ENCODE measurements around the gene PRKCA.
"Not testable (repeated sequence)": the region's sequence is repeated elsewhere in the genome, so short reads cannot be mapped to it uniquely, and the experiment has no call there.

The PRKCA gene

GRCh38 chr17:66395961-66396360 is 93.5 kb downstream of the PRKCA start:
- no peak for DNase-seq

- no peak for DNase-seq
These were observed 95.1 kb downstream of the PRKCA start for GRCh38 chr17:66397486-66397885.

GRCh38 chr17:66398059-66398458 is 95.6 kb downstream of the PRKCA start:
- DNase-seq, result no peak

- no peak for DNase-seq
These were observed 96.2 kb downstream of the PRKCA start for GRCh38 chr17:66398617-66399016.

GRCh38 chr17:66399441-66399840 is 97.0 kb downstream of the PRKCA start:
- DNase-seq, result peak; percentile 50

- DNase-seq, result not testable (repeated sequence)
These were observed 97.8 kb downstream of the PRKCA start for GRCh38 chr17:66400041-66400688.

GRCh38 chr17:66400698-66401097 is 98.3 kb downstream of the PRKCA start:
- no peak for DNase-seq

- DNase-seq, result no peak
These were observed 99.0 kb downstream of the PRKCA start for GRCh38 chr17:66401364-66401763.

- no peak for DNase-seq
These were observed 101.6 kb downstream of the PRKCA start for GRCh38 chr17:66403846-66404556.

- no peak for DNase-seq
These were observed 103.6 kb downstream of the PRKCA start for GRCh38 chr17:66405836-66406677.

GRCh38 chr17:66406701-66407644 is 104.6 kb downstream of the PRKCA start:
- no peak for DNase-seq

GRCh38 chr17:66407864-66408263 is 105.5 kb downstream of the PRKCA start:
- DNase-seq, result no peak

- no peak for DNase-seq
These were observed 109.1 kb downstream of the PRKCA start for GRCh38 chr17:66411520-66411919.

GRCh38 chr17:66412857-66413558 is 110.6 kb downstream of the PRKCA start:
- DNase-seq, result no peak

- DNase-seq, result no peak
These were observed 111.4 kb downstream of the PRKCA start for GRCh38 chr17:66413559-66414520.

- DNase-seq, result no peak
These were observed 112.3 kb downstream of the PRKCA start for GRCh38 chr17:66414561-66415175.

GRCh38 chr17:66415366-66416206 is 113.2 kb downstream of the PRKCA start:
- no peak for DNase-seq

GRCh38 chr17:66416207-66416940 is 114.0 kb downstream of the PRKCA start:
- no peak for DNase-seq

All from central memory CD4-positive, alpha-beta T cell (primary cell).